ENCODE data around the gene LEP. TPM values are rescaled to one million over a fixed set of nuclear protein-coding genes. Genes with fewer than 3 reads are reported as not detected.
A peak's percentile ranks its signal among the peaks of the same experiment; 100 is the strongest.

The LEP gene
- total RNA-seq, 1 experiment from 2014 or later: not detected

DNA sequence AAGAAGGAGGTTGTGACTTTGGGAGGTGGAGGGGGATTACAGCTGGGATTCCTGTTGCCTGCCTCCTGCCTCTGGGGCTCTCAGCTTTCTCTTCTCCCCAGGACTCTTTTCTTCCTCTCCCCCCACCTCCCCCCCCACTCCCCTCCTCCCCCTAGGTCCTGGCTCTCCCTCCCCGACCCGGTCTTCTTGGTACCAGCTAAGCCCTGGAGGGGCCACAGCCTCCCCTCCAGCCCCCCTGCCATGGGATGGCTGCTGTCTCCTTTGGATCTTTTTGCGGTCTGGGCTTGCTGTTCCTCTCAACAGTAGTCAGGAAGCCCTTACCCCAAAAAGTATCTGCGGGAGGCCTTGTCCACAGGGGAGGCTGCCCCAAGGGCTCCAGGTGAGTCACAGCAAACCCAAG is 33.5 kb upstream of the LEP start:
- Histone ChIP-seq H2AK5ac (ENCODE audit: insufficient read length, low read length) (no peak overlapping the region), H2BK15ac (ENCODE audit: low read depth, low read length) (no peak overlapping the region)

More for the DNA sequence above, 33.5 kb upstream of the LEP start:
- H3K18ac ChIP-seq (ENCODE audit: insufficient read length, low read depth, low read length): no peak overlapping the region
- H3K23ac ChIP-seq (ENCODE audit: insufficient read length, low read depth, low read length): no peak overlapping the region
- no peak overlapping the region for H3K9ac ChIP-seq (ENCODE audit: extremely low read depth, insufficient read length, low read length)
- H3K27ac ChIP-seq (ENCODE audit: insufficient read length, low read depth, low read length): no peak overlapping the region
- H2AFZ ChIP-seq (ENCODE audit: low read length): no peak overlapping the region
- Mint-ChIP-seq H3K9me3 (peaks cover 2 to 4% of the 10 kb centered on the region in 2 experiments; a peak in 4 of 5 replicates), H3K36me3 (ENCODE audit: insufficient read depth in 1 of 3, low read depth in 3 of 3) (no peaks in the 10 kb centered on the region), H3K27me3 (ENCODE audit: low read depth) (peaks cover 67% of the 10 kb centered on the region), H3K27ac (no peak overlapping the region), H3K4me1 (peaks cover 19 to 32% of the 10 kb centered on the region in 2 experiments), H3K4me3 (no peak overlapping the region)
- no peak overlapping the region for H3K4ac ChIP-seq (ENCODE audit: low read depth, low read length)
- H3K14ac ChIP-seq (ENCODE audit: insufficient read depth, low read length): no peak overlapping the region
- TF ChIP-seq, protein P1, sequence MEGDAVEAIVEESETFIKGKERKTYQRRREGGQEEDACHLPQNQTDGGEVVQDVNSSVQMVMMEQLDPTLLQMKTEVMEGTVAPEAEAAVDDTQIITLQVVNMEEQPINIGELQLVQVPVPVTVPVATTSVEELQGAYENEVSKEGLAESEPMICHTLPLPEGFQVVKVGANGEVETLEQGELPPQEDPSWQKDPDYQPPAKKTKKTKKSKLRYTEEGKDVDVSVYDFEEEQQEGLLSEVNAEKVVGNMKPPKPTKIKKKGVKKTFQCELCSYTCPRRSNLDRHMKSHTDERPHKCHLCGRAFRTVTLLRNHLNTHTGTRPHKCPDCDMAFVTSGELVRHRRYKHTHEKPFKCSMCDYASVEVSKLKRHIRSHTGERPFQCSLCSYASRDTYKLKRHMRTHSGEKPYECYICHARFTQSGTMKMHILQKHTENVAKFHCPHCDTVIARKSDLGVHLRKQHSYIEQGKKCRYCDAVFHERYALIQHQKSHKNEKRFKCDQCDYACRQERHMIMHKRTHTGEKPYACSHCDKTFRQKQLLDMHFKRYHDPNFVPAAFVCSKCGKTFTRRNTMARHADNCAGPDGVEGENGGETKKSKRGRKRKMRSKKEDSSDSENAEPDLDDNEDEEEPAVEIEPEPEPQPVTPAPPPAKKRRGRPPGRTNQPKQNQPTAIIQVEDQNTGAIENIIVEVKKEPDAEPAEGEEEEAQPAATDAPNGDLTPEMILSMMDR (conservative IDR thresholded peaks at IDR 0.05): no peak
- H3K27me3 ChIP-seq (ENCODE audit: insufficient read depth, low read length): peaks cover 3% of the 10 kb centered on the region; the same call in 1 of the 2 replicates
- no peak overlapping the region for H2BK12ac ChIP-seq (ENCODE audit: insufficient read length, low read depth, low read length)
- no peaks in the 10 kb centered on the region for H3K9me3 ChIP-seq (ENCODE audit: control insufficient read depth, low read depth, low read length)
- H4K20me1 ChIP-seq (ENCODE audit: control insufficient read depth, insufficient read depth, insufficient read length): no peaks in the 10 kb centered on the region
- H3K79me2 ChIP-seq (ENCODE audit: insufficient read depth, low read length): no peaks in the 10 kb centered on the region
- H2BK20ac ChIP-seq (ENCODE audit: low read depth, low read length, poor library complexity, severe bottlenecking): no peak overlapping the region
- no peak overlapping the region for H3K4me2 ChIP-seq (ENCODE audit: insufficient read depth, insufficient read length, low read length)
- no peak overlapping the region for H3K56ac ChIP-seq (ENCODE audit: insufficient read length, low read depth, low read length)
- H4K5ac ChIP-seq (ENCODE audit: insufficient read length, low read depth, low read length): no peak overlapping the region
- H2BK120ac ChIP-seq (ENCODE audit: low read depth, low read length, poor library complexity, severe bottlenecking): no peak overlapping the region
- H4K91ac ChIP-seq (ENCODE audit: insufficient read length, low read depth, low read length): no peak overlapping the region
- no peak overlapping the region for H3T11ph ChIP-seq (ENCODE audit: low read length)
- peak; percentile 17 for DNase-seq
- H3K23me2 ChIP-seq (ENCODE audit: insufficient read length, low read depth, low read length, poor library complexity, severe bottlenecking): no peaks in the 10 kb centered on the region
- WGBS (ENCODE audit: extremely low coverage, insufficient read length, low lambda C conversion rate): no CpG with 5 or more reads among the region's 4 CpGs
- H3K4me1 ChIP-seq (ENCODE audit: insufficient read depth, low read length): peaks cover 4% of the 10 kb centered on the region; the same call in 1 of the 2 replicates
- no peak overlapping the region for H4K8ac ChIP-seq (replicated peaks; ENCODE audit: insufficient read length, low read depth, low read length)
- no peaks in the 10 kb centered on the region for H3K79me1 ChIP-seq (ENCODE audit: insufficient read depth, low read depth, low read length, poor library complexity, severe bottlenecking)
- no peak overlapping the region for H2BK5ac ChIP-seq (ENCODE audit: insufficient read length, low read length)

All from H9 (cell line).